T47D (cell line): Measurements from ENCODE around the gene TBC1D5.
"Not testable (repeated sequence)": the region's sequence is repeated elsewhere in the genome, so short reads cannot be mapped to it uniquely, and the experiment has no call there.

Experiments used
- DNase-seq, 2 experiments: peaks; one replicate each; pipeline versions ENCODE4 v3.0.0 to v3.0.0-alpha.2; 2011 to 2012; ENCODE audit warnings: low read depth in 1 of 2, low spot score in 1 of 2
- JUND ChIP-seq: IDR thresholded peaks from 2 replicates; pipeline ENCODE4 v1.6.1; 2012; ENCODE audit warnings: low read depth
- in situ Hi-C: cut with HindIII; loops from 2 replicates; pipeline ENCODE4 v1.10.0; 2016; ENCODE audit warnings: low sequenced_read_pairs, low pct_unique_long_range_greater_than_20kb

Gene TBC1D5

GRCh38 chr3:17357035-17357710 is 385.3 kb downstream of the TBC1D5 start:
- no peak for TF ChIP-seq JUND
- DNase-seq = no peak
- in situ Hi-C loops = no loop called here

GRCh38 chr3:17356585-17356984 is 385.8 kb downstream of the TBC1D5 start:
- TF ChIP-seq JUND = no peak
- in situ Hi-C loops = no loop called here
- DNase-seq = no peak

GRCh38 chr3:17355591-17355990 is 386.8 kb downstream of the TBC1D5 start:
- in situ Hi-C loops = no loop called here
- no peak for TF ChIP-seq JUND
- no peak for DNase-seq

DNA sequence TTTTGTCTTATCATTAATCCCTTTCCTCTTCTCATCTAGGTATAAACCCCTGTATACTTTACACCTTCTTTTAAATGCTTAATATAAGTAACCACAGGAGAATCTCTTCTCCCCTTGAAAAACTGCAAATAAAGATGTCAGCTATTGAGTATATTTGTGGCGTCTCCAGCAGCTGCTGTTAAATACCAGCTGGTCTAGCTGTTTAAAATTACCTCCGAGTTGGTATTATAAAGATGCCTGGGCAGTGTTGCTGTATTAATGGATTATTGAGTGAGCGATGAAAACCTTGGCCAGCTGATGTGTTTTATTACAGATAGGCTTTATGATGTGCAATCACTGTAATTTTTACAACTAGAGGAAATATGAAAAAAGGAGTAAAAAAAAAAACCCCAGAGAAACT is 388.1 kb downstream of the TBC1D5 start:
- no peak for DNase-seq
- no peak for TF ChIP-seq JUND
- in situ Hi-C loops = no loop called here

DNA sequence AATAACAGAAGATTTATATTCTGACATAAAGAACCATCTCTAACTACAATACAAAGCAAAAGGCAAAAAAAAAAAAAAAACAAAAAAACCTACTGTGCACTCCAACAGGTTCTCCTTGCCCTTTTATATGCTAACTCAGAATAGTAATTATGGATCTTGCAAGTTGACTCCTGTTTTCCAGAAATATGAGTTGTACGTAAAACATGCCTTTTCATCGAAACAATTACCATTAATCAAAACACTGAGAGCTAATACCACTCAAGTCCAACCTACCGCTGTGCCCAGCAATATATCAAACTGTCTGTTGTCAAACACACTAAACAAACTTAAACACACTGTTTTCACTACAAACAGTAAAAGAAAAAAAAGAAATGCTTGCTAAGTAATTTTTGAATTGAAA is 389.8 kb downstream of the TBC1D5 start:
- DNase-seq = no peak
- in situ Hi-C loops = no loop called here
- no peak for TF ChIP-seq JUND

DNA sequence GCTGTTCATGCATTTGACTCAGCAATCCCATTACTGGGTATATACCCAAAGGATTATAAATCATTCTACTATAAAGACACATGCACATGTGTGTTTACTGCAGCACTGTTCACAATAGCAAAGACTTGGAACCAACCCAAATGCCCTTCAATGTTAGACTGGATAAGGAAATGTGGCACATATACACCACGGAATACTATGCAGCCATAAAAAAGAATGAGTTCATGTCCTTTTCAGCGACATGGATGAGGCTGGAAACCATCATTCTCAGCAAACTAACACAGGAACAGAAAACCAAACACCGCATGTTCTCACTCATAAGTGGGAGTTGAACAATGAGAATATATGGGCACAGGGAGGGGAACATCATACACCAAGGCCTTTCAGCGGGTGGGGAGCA is 391.2 kb downstream of the TBC1D5 start:
- in situ Hi-C loops, DNase-seq: not testable (repeated sequence)

DNA sequence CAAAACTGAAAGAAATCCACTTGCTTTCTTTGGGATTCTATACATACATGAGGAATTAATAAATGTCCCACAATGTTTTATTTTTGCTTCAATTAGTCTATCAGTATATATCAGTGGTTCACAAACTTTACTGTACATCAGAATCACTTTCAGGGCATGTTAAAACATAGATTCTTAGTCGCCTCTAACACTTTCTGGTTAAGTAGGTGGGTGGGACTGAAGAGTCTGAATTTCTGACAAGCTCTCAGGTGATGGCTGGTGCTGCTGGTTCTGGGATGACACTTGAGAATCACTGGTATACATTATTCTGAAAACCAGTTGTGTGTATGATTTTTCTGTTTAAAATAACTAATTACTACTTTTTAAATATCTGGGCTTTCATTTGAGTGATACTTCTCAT is 393.3 kb downstream of the TBC1D5 start:
- TF ChIP-seq JUND = no peak
- in situ Hi-C loops = no loop called here

DNA sequence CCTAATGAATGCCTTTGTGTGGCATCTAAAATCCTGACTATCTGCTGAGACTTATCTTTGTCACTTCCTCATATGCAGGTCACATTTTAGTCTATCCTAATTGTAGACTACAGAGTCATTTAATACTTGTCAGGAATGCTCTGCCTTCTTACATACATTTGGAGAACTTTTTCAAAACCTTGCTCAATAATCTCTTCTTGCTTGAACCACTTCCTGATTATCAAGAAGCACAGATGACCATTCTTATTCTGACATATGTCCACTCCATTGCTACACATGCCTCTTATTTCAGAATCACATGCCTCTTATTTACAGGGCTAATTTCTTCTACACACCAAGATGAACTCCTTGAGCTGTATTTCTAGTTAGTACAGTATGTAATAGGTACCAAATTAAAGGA is 400.3 kb downstream of the TBC1D5 start:
- DNase-seq = no peak
- TF ChIP-seq JUND = no peak
- in situ Hi-C loops = no loop called here

More for the DNA sequence above, 393.3 kb downstream of the TBC1D5 start:
- DNase-seq = no peak

DNA sequence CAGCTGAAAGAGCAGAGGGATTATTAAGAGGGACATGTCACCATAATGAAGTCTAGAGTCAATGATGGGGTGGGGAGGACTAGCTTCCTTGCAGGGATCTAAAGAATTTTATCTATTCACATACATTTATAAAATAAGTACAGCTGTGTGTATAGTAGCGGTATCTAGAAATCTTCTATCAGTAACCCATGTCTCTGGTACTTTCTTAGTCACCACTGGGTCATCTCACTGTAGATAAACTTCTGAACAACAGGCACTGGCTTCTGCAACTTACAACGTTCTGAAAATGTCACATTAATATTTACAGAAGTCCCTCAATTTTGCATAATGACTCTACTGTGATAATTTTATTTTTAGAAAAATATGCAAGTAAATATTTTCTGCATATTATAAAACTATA is 401.7 kb downstream of the TBC1D5 start:
- no peak for TF ChIP-seq JUND
- in situ Hi-C loops = no loop called here
- DNase-seq = no peak

DNA sequence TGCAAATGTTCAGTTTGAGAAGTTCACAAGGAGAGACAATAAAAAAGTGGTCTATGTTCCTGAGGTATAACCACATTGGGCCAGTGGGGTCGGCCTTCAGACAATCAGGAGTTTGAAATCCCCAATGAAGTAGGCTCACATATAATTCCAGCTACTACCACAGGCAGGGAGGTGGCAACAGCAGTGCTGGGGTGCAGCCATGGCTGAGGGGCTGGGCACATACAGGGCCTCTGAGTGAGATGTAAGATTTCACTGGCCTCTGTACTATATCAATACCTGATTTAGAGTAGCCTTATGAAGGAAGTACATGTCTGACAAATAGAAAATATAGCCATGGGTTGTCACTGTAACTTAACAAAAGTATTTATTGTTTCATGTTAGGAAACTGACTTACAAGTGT is 402.2 kb downstream of the TBC1D5 start:
- in situ Hi-C loops = no loop called here
- no peak for DNase-seq
- no peak for TF ChIP-seq JUND

DNA sequence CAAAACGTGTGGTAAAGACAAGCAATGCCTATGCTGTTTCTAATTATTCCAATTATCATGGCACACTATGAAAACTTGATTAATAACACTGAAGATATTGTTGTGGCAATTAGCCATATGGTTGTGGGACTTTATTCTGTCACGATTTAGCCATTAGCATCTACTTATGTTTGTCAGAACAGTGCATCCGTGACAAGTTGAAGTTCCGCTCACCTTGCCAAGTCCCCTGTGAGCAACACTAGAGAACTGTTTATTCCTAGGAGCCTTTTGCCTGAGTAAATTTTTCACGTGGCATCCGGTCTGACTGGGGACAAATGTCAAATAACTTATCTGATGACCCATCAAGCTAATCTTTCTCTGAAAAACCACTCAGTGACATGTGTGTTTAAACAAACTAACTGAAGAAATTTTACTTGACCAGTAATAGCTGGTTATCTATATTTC is 403.3 kb downstream of the TBC1D5 start:
- no peak for TF ChIP-seq JUND
- in situ Hi-C loops = no loop called here
- peak in 1 of 2 experiments; percentile 3 for DNase-seq

DNA sequence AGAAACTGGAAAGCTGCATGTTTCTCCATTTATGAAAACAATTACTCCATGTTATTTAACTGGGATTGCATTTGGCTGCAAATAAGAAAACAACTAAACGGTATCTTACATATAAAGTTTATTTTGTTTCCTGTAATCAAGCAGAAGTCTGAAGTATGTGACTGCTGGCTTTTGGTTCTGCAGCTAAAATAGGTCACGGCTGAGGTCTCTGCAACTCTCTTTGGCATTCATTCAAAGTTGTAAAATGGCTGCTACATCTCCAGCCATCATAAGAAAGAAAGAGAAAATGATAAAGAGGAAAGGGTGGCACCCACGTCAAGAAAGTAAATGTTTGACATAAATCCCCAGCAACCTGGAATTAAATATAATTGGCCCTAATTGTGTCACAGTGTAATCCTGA is 406.1 kb downstream of the TBC1D5 start:
- no peak for DNase-seq
- in situ Hi-C loops = no loop called here

DNA sequence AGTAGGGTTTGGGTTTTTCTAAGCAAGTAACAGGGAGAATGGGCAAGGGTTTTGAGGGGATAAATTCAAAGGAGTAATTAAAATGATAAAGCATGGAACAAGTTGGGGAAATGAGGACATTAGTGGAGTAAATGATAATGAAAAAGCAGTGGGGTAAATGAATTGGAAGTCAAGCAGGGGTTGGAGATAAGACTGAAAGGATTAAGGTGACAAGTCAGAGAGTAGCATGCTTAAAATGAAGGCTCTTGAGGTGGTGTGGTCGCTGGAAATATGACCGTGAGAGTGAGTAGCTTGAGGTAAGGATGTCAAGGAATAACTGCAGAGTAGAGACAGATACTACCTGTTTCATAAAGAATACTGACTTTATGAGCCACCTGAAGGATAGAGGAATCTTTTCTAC is 408.5 kb downstream of the TBC1D5 start:
- no peak for TF ChIP-seq JUND
- no peak for DNase-seq
- in situ Hi-C loops = no loop called here

More for the DNA sequence above, 406.1 kb downstream of the TBC1D5 start:
- TF ChIP-seq JUND = no peak

GRCh38 chr3:17333446-17333845 is 409.0 kb downstream of the TBC1D5 start:
- DNase-seq = no peak
- in situ Hi-C loops = no loop called here
- no peak for TF ChIP-seq JUND
